HEK293 (cell line): ENCODE results near the gene GBF1.
A peak's percentile ranks its signal among the peaks of the same experiment; 100 is the strongest.

Experiments
- CTCF ChIA-PET: fragments of 350-600 bp; formaldehyde crosslinking; extraction: SDS; loops from one replicate; lab custom pipeline; 2021; ENCODE audit warnings: antibody characterized with exemption; lab: Yijun Ruan, JAX
- POLR2A ChIA-PET: fragments of 300-600 bp; formaldehyde crosslinking; extraction: SDS; loops from one replicate; lab custom pipeline; 2020; ENCODE audit warnings: antibody characterized with exemption, inconsistent platforms; lab: Yijun Ruan, JAX
- H3K27ac ChIP-seq: fragments of 200-500 bp; sonication (Bioruptor generic); 2 replicates; pipeline ENCODE4 v1.5.1; 2014; ENCODE audit warnings: low read depth, low read length, control low read depth, inconsistent platforms; ENCODE audit errors: extremely low read depth
- H3K36me3 ChIP-seq, 2 experiments: fragments of 200-500 bp in 1 of 2; sonication (Bioruptor generic) in 1 of 2; 1 replicate in 1 of 2; 2 replicates in 1 of 2; pipeline ENCODE4 v1.5.1; 2014 to 2017; ENCODE audit warnings: inconsistent platforms in 2 of 2, low read length in 2 of 2; ENCODE audit not compliant: control insufficient read depth in 2 of 2, insufficient read depth in 1 of 2
- H3K4me1 ChIP-seq: fragments of 200-500 bp; sonication (Bioruptor generic); 2 replicates; pipeline ENCODE4 v1.5.1; 2014; ENCODE audit warnings: mild to moderate bottlenecking, low read length, inconsistent platforms; ENCODE audit not compliant: control insufficient read depth, insufficient read depth
- H3K4me3 ChIP-seq: 2 replicates; pipeline ENCODE4 v1.5.1; 2011; ENCODE audit warnings: low read depth, mild to moderate bottlenecking, control low read depth, low read length, moderate library complexity
- H3K9me3 ChIP-seq: fragments of 200-500 bp; sonication (Bioruptor generic); 2 replicates; pipeline ENCODE4 v1.5.1; 2014; ENCODE audit warnings: low read depth, low read length, inconsistent platforms; ENCODE audit not compliant: control insufficient read depth, insufficient read depth
- OVOL3 ChIP-seq: fragments of 450-650 bp; formaldehyde crosslinking; IDR thresholded peaks from 2 replicates; pipeline ENCODE4 v1.5.1; 2016; ENCODE audit warnings: missing biosample characterization, missing genetic modification characterization
- PRDM2 ChIP-seq: fragments of 450-650 bp; formaldehyde crosslinking; IDR thresholded peaks from 2 replicates; pipeline ENCODE4 v1.5.1; 2016; ENCODE audit warnings: missing biosample characterization, missing genetic modification characterization, borderline replicate concordance
- SP2 ChIP-seq: fragments of 450-650 bp; formaldehyde crosslinking; IDR thresholded peaks from 2 replicates; pipeline ENCODE4 v1.5.1; 2016; ENCODE audit warnings: missing biosample characterization, missing genetic modification characterization
- SP3 ChIP-seq: fragments of 450-650 bp; formaldehyde crosslinking; IDR thresholded peaks from 2 replicates; pipeline ENCODE4 v1.5.1; 2016; ENCODE audit warnings: missing biosample characterization, missing genetic modification characterization
- ZBTB17 ChIP-seq: fragments of 450-650 bp; formaldehyde crosslinking; IDR thresholded peaks from 2 replicates; pipeline ENCODE4 v1.5.1; 2016; ENCODE audit warnings: missing biosample characterization, missing genetic modification characterization
- ZFP37 ChIP-seq: fragments of 450-650 bp; formaldehyde crosslinking; IDR thresholded peaks from 2 replicates; pipeline ENCODE4 v1.5.1; 2016; ENCODE audit warnings: missing biosample characterization, missing genetic modification characterization
- ZFP41 ChIP-seq: fragments of 450-650 bp; formaldehyde crosslinking; IDR thresholded peaks from 2 replicates; pipeline ENCODE4 v1.5.1; 2016; ENCODE audit warnings: missing biosample characterization, missing genetic modification characterization, borderline replicate concordance
- ZNF114 ChIP-seq: fragments of 450-650 bp; formaldehyde crosslinking; IDR thresholded peaks from 2 replicates; pipeline ENCODE4 v1.5.0; 2017; ENCODE audit warnings: missing biosample characterization, missing genetic modification characterization
- ZNF2 ChIP-seq: fragments of 450-650 bp; formaldehyde crosslinking; IDR thresholded peaks from 2 replicates; pipeline ENCODE4 v1.5.1; 2016; ENCODE audit warnings: missing biosample characterization, missing genetic modification characterization
- ZNF341 ChIP-seq: fragments of 450-650 bp; formaldehyde crosslinking; IDR thresholded peaks from 2 replicates; pipeline ENCODE4; 2016; ENCODE audit warnings: low read depth, missing biosample characterization, missing genetic modification characterization
- ZNF354C ChIP-seq: fragments of 450-650 bp; formaldehyde crosslinking; IDR thresholded peaks from 2 replicates; pipeline ENCODE4 v1.5.1; 2016; ENCODE audit warnings: missing biosample characterization, missing genetic modification characterization, low read depth, borderline replicate concordance
- ZNF600 ChIP-seq: fragments of 450-650 bp; formaldehyde crosslinking; IDR thresholded peaks from 2 replicates; pipeline ENCODE4 v1.5.1; 2016; ENCODE audit warnings: missing biosample characterization, missing genetic modification characterization
- TF ChIP-seq, protein P1 (sequence below): fragments of 450-650 bp; formaldehyde crosslinking; IDR thresholded peaks from 2 replicates; pipeline ENCODE4 v1.5.1; 2017; ENCODE audit warnings: missing biosample characterization, missing genetic modification characterization
- TF ChIP-seq, protein P2 (sequence below): fragments of 450-650 bp; formaldehyde crosslinking; IDR thresholded peaks from 2 replicates; pipeline ENCODE4 v1.5.1; 2016; ENCODE audit warnings: missing biosample characterization, missing genetic modification characterization

Gene GBF1

GRCh38 chr10:102409604-102410428 is 164.5 kb downstream of the GBF1 start (continued):
- TF ChIP-seq PRDM2 (no peak), ZNF600 (tag by site-specific recombination) (0 out of 2 replicates have a peak, but pooled peaks have one; percentile 10), ZNF2 (tag by site-specific recombination) (no peak), ZNF114 (tag by site-specific recombination) (no peak), ZNF354C (no peak), ZFP37 (tag by site-specific recombination) (no peak), ZBTB17 (tag by site-specific recombination) (no peak), ZNF341 (tag by site-specific recombination) (no peak), ZFP41 (tag by site-specific recombination) (no peak), OVOL3 (tag by site-specific recombination) (no peak), SP3 (tag by site-specific recombination) (0 out of 2 replicates have a peak, but pooled peaks have one; percentile 11)
- TF ChIP-seq, protein P1, sequence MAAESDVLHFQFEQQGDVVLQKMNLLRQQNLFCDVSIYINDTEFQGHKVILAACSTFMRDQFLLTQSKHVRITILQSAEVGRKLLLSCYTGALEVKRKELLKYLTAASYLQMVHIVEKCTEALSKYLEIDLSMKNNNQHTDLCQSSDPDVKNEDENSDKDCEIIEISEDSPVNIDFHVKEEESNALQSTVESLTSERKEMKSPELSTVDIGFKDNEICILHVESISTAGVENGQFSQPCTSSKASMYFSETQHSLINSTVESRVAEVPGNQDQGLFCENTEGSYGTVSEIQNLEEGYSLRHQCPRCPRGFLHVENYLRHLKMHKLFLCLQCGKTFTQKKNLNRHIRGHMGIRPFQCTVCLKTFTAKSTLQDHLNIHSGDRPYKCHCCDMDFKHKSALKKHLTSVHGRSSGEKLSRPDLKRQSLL (tag by site-specific recombination), result 0 out of 2 replicates have a peak, but pooled peaks have one; percentile 31
- TF ChIP-seq, protein P2, sequence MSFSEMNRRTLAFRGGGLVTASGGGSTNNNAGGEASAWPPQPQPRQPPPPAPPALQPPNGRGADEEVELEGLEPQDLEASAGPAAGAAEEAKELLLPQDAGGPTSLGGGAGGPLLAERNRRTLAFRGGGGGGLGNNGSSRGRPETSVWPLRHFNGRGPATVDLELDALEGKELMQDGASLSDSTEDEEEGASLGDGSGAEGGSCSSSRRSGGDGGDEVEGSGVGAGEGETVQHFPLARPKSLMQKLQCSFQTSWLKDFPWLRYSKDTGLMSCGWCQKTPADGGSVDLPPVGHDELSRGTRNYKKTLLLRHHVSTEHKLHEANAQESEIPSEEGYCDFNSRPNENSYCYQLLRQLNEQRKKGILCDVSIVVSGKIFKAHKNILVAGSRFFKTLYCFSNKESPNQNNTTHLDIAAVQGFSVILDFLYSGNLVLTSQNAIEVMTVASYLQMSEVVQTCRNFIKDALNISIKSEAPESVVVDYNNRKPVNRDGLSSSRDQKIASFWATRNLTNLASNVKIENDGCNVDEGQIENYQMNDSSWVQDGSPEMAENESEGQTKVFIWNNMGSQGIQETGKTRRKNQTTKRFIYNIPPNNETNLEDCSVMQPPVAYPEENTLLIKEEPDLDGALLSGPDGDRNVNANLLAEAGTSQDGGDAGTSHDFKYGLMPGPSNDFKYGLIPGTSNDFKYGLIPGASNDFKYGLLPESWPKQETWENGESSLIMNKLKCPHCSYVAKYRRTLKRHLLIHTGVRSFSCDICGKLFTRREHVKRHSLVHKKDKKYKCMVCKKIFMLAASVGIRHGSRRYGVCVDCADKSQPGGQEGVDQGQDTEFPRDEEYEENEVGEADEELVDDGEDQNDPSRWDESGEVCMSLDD (tag by site-specific recombination), result 0 out of 2 replicates have a peak, but pooled peaks have one; percentile 52
- TF ChIP-seq, all 188 proteins: peak for 4

DNA sequence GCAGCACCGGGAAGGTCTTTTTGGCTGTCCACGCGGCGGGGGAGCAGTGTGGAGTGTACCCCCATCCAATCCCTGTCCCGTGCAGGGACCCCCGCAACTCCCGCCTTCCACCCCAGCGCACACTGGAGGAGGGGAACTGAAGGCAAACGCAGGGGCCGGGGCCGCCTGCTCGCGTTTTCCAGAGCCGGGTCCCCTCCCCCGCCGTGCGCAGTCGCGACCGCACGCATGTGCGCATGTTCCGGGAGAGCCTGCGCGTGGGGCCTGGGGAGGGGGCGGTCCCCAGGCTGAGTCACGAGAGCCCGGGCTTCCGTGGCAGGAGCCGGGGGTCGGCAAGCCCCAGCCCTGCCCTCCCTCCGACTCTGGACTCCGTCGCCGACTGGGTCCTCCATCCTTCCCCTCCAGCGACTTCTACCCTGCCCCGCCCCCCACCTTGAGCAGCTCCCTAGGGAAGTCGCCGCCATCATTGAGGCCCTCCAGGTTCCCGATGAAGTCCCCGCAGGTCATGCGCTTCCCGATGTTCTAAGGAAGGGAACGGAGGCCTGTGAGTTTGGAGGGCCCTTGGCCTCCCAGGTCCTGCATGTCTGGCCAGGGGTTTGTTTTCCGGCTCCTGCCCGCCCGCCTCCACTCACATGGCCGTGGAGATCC is 165.2 kb downstream of the GBF1 start:
- Histone ChIP-seq H3K36me3 (no peaks in the 10 kb centered on the region), H3K4me3 (no peak overlapping the region), H3K4me1 (no peaks in the 10 kb centered on the region; the same call in 1 of the 2 replicates), H3K27ac (no peak overlapping the region), H3K9me3 (no peaks in the 10 kb centered on the region)
- ChIA-PET CTCF (interaction anchor here (0.7 to 4.5 kb wide), 4 partner anchors 9 to 180 kb away, joined by 3 to 28 read pairs (median 6); no protein-coding TSS in a partner anchor), POLR2A (interaction anchor here (1.3 kb wide), 1 partner anchor 12 kb away, joined by 4 read pairs; no protein-coding TSS in a partner anchor)
- TF ChIP-seq SP2 (tag by site-specific recombination), result no peak
